Measurements from ENCODE around the gene WWOX.

Gene WWOX

DNA sequence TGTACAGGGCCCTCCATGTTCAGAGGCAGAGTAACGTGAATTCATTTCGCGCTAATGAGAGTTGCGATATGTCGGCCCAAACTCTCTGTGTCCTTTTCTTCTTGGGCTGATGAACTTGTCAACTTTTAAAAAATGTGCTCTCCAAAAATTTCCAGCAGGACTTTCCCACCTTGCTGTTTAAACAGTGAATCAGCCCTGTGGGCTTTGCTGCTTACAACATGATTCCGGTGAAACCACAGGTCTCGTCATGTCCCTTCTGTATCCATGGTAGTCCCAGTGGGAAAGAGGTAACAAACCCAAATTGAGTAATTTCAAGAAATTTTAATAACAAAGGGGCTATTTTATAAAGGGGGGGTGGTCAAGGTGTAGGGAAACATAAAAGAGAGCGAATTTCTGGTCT, 888.2 kb downstream of the WWOX start:
- no peak for DNase-seq

- peak; percentile 1 for DNase-seq
Observed at GRCh38 chr16:78988361-78988969, 889.0 kb downstream of the WWOX start.

GRCh38 chr16:78990309-78990701, 890.9 kb downstream of the WWOX start:
- DNase-seq: no peak

- DNase-seq: no peak
Observed at GRCh38 chr16:78992001-78992400, 892.5 kb downstream of the WWOX start.

DNA sequence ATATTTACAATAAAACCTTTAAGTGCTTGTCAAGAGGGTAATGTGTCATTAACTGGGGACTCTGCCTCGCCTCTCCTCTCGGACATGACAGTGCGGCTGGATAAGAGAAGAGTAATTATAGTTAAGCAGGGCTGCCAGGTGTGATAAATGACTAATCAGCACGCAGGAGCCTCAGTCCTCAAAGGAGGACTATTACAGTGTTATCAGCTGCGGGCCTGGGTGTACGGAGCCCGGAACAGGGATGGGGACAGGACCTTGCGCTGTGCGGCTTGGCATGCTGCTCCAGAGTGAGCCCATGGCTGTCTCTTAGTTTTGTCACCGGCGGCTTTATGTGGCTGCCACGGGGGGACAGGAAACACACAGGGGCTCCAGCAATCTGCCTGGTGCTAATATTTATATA, 893.9 kb downstream of the WWOX start:
- no peak for DNase-seq

GRCh38 chr16:78994135-78994745, 894.8 kb downstream of the WWOX start:
- DNase-seq: no peak

DNA sequence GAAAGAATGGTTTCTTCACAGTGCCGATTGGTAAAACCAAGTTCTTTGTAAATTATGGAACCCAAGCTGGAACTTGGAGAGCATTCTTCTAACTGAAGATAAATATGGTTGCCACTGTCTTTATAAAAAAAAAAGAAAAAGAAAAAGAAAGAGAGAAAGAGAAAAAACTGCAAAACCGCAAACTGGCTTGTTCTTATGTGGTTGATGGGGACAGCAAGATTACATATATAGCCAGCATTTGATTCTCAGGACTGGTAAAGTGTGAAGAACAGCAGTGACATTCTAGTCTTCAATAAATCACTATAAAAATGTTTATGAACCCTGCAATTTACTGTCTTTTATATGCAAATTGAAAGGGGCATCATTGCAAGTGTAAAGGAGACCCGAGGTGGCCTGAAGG, 896.0 kb downstream of the WWOX start:
- DNase-seq: no peak

DNA sequence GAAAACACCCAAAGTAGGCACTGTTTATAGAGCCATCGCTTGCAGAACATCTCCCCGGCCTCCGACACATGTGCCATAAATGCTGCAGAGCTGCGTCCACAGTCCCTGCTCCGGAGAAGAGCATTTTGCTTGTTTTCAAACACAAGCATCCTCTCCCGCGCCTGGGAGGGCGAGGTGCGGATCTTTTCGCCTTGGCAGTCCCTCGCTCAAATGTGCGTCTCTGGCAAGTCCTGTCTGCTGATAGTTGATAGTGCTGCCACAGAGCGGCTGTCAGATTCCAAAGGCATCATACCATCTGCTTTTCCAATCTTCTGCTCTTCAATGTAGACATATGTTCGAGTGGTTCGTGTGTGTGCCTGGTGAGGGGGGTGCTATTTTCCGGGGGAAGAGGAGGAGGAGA, 897.3 kb downstream of the WWOX start:
- no peak for DNase-seq

DNA sequence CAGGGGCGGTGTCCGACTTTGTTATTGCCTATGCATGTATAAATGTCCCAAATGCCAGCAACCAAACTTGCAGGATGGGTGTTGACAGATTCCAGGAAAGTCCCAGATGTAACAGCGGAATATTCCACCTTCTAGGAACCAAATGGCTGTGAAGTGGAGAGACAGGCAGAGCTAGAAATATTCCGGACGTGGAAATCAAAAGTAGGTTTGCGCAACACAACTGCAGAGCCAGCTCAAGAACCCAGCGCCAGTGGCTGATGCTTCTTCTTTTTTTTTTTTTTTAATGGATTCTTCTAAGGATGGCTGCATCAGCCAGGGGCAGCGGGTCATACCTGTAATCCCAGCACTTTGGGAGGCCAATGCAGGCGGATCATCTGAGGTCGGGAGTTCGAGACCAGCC, 899.4 kb downstream of the WWOX start:
- no peak for DNase-seq

DNA sequence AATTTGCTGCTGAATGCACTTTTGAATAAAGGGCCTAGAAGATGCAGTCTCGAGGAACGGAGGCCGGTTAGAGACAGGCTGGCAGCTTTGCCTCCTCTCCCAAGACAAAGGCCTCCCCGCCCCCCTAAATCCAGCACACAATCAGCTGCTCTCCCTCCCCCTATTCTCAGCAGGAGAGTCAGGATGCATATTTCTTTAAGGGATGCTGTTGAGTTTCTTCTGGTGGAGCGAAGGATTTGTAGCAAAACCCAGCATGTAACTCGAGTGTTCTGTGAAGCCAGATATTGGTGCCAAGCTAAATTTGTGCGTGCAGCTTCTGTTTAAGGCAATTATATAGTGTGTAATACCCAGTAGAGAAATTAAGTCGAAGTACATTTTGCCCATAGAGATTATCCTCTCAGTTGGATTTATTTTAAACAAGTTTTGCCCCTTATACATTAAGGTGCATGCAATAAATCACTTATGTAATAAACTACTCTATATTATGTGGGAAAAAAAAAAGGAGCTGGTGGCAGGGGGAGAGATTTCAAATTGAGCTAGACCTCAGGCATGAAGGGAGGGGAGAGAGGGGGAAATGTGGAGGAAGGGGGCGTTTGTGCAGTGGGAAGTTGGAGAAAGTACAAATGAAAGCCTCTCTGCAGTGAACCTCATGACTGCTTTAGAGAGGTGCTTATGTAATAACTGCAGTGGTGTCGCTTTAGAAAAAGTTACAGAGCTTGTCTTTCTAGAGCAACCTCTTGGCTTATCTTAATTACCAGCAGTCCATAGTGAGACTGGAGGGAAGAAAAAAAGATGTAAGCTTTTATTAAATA, 901.9 kb downstream of the WWOX start:
- no peak for DNase-seq

DNA sequence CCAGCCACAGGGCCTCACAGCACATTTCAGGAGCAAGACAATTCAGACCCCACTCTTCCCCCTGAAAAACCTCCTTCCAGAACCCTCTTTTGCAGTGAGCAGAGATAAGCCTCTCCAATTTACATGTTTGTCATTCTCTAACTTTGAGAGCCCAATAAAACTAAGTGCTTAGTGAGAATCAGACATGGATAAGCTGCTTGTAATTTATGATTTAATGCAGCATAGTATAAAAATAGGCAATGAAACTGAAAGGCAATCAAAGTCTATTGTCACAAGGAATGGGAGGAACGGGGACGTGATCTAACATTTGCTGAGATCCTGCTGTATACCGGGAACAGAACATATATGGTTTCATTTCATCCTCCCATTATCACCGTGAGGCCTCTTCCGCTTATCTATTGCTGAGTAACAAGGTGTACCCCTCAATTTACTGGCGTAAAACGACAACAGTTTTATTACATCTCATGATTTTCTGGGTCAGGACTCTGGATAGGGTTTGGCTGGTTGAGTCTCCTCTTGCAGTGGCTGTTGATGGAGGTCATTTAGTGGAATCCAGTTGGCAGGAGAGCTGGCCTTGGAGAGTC, 903.7 kb downstream of the WWOX start:
- DNase-seq: no peak

DNA sequence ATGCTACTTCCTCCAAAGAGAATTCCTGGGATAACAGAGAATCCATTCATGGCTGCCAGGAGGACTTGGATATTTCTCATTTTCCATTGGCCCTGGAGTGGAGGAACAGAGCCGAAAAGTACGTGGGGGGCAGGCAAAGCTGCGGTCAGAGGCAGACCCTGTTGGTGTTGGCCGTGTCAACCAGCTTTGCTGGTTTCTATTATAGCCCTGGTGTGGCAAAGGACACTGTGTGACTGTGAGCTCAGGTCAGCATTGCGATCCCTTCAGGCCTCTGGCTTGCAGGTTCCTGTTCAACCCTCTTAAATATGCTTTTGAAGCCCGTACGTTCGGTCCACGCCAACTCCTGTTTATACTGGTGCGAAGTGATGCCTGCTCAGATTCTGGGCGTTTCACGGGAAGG, 904.9 kb downstream of the WWOX start:
- no peak for DNase-seq

DNA sequence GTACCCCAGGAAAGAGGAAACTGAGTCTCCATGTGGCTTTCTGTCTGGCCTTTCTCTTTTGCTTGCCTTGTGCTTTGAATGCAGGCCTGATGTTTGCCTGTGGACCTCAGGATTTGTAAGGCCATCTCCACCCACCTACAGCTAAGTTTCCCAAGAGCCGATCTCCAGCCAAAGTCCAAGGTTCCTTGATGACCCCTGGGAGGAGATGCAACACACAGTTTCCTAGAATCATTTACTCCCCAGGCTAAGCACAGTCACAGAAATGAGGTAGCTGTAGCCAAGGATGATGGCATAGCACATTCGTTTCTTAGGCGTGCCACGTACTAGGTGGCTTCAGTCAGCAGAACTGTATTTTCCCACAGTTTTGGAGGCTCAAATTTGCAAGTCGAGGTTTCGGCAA, 905.6 kb downstream of the WWOX start:
- no peak for DNase-seq

GRCh38 chr16:79006206-79006605, 906.8 kb downstream of the WWOX start:
- DNase-seq: no peak

GRCh38 chr16:79006765-79007164, 907.3 kb downstream of the WWOX start:
- DNase-seq: no peak

GRCh38 chr16:79007614-79008013, 908.2 kb downstream of the WWOX start:
- no peak for DNase-seq

GRCh38 chr16:79008036-79008868, 908.8 kb downstream of the WWOX start:
- peak; percentile 3 for DNase-seq

- no peak for DNase-seq
Observed at GRCh38 chr16:79008869-79009179, 909.4 kb downstream of the WWOX start.

DNA sequence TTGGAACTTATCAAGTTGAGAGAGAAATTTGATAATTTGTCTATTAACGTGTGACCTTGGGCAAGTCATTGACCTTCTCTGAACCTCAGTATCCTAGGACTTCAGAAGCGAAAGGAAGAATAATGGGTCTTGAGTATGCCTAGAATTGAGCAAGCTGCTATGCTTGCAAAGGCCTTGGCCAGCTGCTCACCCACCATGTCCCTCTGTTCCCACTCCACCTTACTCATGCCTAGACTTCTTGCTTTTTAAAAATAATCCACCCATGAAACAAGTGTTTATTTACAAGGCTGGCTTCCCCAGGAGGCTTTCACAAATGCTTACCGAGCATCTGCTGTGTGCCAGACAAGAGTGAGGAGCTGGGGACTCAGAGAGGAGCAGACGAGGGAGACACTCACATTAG, 910.4 kb downstream of the WWOX start:
- DNase-seq: no peak

DNA sequence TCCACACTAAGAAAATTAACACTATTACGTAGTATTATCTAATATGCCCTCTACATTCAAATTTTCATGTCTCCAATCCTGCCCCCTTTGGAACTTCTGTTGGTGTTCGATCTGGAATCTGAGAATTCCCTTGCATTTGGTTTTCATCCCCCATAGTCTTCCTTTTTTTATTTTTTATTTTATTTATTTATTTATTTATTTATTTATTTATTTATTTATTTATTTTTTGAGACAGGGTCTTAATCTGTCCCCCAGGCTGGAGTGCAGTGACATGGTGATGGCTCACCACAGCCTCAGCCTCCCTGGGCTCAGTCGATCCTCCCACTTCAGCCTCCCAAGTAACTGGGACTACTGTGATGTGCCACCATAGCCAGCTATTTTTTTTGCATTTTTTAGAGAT, 911.8 kb downstream of the WWOX start:
- DNase-seq: no peak

DNA sequence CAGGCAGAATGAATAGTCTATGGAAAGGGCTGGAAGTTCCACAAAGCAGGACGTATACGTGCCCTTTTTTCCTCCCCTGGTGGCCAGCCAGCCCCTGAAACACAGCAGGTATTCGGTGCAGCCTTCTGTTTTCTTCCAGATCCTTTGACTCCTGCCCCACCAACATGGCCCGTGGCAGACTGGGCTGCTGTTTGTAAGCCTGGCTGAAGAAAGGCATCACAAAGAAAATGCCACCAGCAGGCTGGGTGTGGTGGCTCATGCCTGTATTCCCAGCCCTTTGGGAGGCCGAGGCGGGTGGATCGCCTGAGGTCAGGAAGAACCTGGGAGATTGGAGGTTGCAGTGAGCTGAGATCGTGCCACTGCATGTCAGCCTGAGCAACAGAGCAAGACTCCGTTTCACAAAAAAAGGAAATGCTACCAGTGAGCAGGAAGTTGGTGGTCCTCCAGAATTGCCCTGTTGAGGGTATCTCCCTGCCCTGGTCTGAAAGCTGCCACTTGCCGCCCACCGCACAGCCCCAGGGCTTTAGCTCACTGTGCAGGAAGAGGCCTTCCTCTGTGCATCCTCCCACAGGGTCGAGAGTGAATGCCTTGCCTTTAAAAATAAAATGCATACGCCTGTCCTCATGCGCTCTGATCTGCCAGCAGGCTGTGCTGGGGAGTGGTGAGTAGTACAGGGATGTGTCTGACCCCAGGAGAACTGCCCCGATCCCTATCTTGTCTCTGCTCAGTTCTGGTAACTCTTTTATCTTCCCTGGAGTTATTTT, 913.4 kb downstream of the WWOX start:
- peak; percentile 3 for DNase-seq

GRCh38 chr16:79013930-79014660, 914.6 kb downstream of the WWOX start:
- no peak for DNase-seq
